ENCODE data around the gene RGS6. TPM values are rescaled to one million over a fixed set of nuclear protein-coding genes. Genes with fewer than 3 reads are reported as not detected.

RGS6 gene
- total RNA-seq, 1 donor from 2014 or later = 4.9 TPM

DNA sequence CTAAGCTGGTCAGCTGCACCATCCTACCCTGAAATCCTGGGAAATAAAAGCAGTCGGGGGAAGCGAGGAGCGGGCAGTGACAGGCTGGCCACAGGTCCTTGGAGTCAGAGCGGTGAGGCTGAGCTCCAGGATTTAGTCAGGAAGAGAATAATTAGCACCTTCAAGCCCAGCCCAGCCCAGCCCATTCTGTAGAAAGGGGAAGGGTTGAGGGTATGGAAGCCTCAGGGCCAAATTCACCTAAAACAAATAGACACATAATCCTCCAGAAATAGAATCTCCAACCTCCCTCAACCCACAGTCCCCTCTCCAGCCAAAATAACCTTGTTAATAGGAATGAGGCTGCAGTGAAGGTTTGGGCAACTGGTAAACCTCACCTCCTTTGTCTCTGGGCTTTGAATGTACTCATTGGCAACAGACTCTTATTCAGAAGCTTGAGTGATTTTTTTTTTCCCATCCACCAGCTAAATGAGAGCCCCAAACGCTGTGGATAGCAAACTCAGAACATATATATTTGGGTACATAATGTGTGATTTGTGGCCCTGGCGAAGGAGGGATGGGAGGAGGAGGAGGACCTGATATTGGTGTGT is 627.5 kb downstream of the RGS6 start:
- DNase-seq (ENCODE audit: low spot score in 2 of 2) (no peak), FAIRE-seq (no peak)

DNA sequence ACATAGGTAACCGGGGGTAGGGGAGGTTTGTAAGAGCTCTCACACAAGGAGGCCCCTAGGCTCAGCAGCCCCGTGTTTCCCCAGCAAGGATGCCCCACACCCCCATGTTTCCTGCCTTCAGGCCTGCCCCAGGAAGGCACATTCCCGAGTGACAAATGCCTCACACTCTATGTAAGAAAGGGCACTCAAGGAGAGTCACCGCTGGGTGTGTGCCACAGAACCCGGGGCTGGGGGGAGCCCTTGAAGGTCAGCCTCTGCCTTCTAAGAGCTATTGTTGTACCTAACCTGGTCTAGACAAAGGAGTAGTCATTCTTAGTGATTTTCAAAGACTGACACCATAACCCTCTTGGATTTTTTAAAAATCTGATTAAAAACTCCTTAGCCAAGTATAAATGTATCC is 628.1 kb downstream of the RGS6 start:
- FAIRE-seq = no peak
- DNase-seq (ENCODE audit: low spot score in 2 of 2) = no peak

DNA sequence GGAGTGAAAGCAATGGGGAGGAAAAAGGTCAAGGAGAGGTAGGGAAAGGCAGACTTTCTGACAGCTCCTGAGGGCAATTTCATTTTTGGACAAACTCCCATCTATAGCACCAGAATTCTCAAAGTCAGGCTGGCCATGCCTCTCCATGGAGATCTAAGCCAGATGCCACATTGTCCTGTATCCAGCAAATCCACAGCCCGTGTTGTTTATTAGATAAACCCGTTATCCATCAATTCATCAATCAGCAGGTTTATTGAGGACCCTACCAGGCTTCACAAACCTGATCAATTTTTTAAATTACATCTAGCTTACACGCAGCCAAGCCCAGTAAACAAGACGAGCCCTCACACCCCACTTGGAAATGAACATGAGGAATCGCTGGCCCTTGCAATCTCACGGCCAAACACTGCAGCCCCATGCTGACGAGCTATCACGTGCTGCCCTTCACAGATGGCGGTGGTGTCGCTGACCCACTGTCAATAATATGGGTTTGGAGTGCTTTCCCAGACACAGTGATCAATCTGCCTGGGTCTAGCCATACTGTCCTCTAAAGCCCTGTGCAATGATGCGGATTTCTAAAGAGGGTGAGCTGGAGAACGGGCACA is 628.8 kb downstream of the RGS6 start:
- FAIRE-seq (no peak), DNase-seq (ENCODE audit: low spot score in 2 of 2) (no peak)

DNA sequence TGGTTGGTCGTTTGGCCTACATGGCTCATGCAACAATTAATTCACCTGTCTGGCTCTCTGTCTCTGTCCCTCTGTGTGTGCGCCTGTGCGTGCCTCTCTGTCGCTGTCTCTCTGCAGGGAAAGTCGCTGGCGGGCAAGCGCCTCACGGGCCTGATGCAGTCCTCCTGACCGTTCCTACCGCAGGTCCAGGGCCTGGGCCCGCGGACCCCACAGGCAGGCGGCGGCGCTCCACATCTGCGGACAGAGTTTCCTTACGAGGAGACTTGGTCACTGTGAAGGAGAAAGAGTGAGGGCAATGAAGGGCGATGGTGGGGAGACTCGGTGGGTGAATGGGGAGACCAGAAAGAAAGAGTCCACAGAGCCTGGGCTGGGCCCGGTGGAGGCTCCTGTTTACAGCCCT is 630.1 kb downstream of the RGS6 start:
- DNase-seq (ENCODE audit: low spot score in 2 of 2) (no peak), FAIRE-seq (no peak)

DNA sequence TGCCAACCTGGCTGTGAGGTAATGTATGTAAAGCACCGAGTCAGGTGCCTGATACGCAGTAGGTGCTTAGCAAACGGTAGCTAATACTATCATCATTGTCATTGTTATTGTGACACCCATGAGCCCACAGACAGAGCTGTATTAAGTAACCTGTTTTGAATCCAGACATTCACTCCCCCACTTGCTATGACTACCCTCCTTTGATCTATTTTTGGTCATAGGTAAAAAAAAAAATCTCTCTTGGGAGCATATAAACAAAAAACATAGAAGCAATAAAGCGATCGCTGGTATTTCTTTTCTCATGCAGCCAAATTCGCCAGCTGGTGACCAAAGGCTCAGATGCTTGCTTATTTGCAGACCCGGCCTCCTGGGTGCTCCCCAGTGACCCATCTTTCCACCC is 631.4 kb downstream of the RGS6 start:
- FAIRE-seq = no peak
- DNase-seq (ENCODE audit: low spot score in 2 of 2) = no peak

DNA sequence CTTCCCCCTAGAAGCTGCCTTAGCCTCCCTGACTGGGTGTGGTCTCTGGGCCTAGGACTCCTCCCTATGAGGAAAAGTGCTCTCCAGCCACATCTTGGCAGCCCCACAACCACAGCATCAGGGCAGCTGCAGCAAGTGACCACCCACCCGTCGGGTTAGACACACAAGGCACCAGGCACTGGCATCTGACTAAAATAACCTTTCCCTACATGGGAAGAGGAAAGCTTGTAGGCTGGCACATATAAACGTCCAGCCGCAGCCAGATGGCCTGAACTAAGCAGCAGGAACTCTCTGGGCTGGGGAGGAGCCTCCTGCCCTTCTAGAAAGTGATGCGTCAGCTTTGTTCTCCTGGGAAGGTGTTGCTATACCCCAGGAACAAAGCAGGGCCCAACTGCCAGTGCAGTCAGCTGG is 632.9 kb downstream of the RGS6 start:
- FAIRE-seq = no peak
- no peak for DNase-seq (ENCODE audit: low spot score in 2 of 2)

DNA sequence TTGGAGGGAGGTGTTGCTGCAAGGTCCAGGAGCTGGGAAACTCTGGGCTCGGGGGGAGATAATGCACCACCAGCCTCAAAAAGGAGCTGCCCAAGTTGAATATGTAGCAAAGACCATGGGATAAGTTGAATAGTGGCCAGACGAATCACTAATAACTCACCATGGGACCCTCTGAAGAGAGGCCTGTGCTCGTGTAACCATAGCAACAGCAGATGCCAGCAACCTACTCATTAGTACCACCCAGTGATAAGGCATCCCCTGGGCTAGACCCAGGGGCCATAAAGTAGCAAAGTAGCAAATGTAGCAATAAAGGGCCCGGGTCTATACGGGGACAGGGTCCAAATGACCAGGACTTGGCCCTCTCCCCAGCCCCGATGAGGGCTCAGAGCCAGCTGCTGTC is 633.7 kb downstream of the RGS6 start:
- no peak for FAIRE-seq

DNA sequence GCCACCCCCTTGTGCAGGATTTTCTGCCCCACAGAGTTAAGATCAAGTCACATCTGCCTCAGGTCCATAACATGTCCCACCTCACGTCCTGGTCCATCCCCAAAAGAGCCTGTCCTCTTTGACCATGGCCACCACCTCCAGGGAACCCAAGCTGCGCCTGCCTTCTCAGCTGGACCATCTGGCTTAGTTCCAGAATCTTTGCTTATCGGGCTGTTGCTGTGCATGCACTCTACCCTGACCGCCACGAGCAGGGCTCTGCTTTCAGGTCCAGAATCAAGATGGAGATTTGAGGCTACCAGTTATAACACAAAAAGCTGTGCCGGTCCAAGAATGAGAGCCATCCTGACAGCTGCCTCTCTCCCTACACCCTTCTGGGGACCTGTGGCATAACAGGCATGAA is 635.0 kb downstream of the RGS6 start:
- DNase-seq (ENCODE audit: low spot score in 2 of 2) (no peak), FAIRE-seq (no peak)

More for the DNA sequence above, 633.7 kb downstream of the RGS6 start:
- no peak for DNase-seq (ENCODE audit: low spot score in 2 of 2)

DNA sequence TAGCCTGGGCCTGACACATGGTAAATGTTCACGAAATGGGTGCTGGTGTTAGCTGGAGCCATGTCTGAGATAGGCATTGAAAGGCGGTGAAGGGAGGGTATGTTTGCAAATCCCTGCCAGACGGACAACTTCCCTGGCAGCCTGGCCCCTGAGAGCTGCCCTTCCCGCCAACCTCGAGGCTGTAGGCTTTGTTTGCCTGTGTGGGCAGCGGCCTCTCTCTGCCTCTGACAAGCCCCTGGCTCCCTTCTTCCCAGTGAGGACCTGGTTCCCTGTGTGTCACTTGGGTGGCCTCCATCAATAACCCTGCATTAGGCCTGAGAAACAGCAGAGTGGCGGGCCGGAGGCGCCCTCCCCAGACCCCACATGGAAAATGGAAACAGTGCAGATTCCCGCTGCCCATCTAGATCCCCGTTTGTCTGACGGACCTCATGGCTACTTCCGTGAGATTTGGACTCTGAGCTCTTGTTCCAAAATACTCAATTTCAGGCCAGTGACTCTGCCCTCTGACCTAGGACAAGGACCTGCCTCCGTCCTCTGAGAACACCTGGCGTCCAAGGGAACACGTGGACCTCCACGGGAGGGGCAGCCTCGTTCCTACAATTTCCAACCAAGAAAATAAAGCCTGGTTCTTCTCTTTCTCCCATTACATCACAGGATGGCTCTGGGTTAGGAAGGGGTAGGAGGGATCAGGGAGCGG is 636.2 kb downstream of the RGS6 start:
- DNase-seq (ENCODE audit: low spot score in 2 of 2) = no peak
- no peak for FAIRE-seq

DNA sequence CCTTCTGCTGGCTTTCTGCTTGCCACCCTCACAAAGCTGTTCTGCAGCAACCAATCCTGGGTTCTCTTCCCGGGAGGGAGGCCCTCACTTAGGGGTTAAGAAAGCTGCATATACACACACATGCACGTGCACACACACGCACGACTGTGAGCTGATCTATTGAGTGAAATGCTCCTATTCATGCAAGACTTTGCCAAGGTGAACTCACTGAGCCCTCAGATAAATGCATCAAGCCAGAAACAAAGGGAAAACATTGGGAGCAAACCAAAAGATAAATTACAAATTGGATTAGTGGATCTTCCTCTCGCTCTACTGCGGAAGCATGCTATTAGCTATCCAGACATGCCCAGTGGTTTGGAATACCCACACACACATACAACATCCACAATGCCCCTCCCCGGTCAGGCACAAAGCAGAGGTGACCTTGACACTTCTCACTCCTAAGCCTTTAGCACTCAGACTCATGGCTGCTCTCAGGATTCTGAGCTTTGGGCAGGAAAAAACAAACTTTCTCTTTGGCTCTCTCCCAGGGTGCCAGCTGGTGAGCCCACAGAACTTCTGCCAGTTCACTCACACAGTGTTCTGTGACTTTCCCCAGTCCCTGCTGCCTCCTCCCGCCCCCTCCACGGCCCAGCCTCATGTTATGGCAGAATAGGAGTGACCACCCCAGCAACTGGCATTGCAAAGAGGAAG is 641.6 kb downstream of the RGS6 start:
- FAIRE-seq (no peak), DNase-seq (ENCODE audit: low spot score in 2 of 2) (no peak)

DNA sequence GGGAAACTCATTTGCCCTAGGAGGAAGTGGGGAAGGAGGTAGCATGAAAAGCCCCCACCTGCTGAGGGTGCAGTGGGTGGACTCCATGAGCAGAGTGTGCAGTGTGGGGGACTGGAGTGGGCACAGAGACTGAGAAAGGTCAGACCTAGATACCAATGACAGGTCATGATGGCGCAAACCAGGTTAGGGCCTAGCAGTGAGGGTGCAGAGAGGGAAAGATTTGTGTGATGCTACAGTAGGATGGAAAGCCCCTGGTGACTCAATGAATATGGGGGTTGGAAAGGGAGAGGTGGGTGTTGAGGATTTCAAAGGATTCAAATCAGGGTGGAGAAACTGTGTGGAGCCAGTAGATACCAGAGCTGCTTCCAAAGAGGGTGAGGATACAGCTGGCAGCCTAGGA is 642.5 kb downstream of the RGS6 start:
- DNase-seq (ENCODE audit: low spot score in 2 of 2) (no peak), FAIRE-seq (no peak)

DNA sequence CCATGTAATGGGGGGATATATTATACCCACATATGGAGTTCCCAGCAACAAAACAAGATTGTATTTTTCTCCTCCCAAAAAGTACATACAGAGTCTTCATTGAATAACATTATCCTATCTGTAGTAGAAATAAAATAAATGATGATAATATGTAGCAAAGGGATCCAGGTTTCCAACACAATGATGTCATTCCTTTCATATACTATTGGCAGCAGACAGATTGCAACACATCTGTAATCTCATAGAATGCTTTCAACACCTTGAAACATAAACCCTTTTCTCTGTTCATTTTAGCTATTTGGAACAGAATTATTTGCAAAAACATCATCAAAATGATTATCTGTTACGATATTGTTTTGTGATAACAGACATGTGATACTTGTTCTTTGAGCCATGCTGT is 644.0 kb downstream of the RGS6 start:
- DNase-seq (ENCODE audit: low spot score in 2 of 2) (no peak), FAIRE-seq (no peak)

DNA sequence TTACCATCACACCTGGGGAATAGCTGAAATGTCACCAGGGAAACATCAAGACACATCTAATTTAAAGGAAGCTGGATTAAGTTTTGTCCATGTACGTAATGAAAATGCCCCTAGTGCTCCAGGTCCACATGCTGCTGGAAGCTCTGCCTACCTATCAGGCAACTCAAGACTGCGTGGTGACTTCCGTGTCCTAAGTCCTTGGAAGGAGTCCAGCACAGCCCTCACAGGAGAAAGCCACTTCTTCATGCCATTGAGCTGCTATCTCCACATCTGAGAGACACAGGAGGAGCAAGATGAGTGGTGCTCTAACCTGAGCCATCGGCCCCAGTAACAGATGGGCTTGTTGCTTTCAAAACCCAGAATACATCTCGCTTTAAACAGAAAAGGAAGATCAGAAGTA is 645.3 kb downstream of the RGS6 start:
- FAIRE-seq (no peak), DNase-seq (ENCODE audit: low spot score in 2 of 2) (no peak)

DNA sequence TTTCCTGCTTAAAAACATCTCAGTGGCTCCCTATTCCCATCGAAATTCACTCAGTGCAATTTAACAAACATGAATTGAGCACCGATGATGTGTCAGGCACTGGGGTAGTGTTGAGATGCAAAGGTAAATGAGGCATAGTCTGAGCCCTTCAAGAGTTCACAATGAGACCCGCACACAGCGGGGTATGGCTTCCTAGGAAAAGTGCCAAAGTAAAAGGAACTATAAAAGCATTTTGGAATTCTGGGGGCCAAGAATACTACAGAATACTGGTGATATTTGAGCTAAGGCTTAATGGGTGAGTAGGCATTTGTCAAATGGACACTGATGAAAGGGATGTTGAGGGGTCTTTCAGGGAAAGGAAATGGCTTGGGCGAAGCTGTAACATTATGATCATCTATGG is 646.3 kb downstream of the RGS6 start:
- FAIRE-seq (no peak), DNase-seq (ENCODE audit: low spot score in 2 of 2) (no peak)

DNA sequence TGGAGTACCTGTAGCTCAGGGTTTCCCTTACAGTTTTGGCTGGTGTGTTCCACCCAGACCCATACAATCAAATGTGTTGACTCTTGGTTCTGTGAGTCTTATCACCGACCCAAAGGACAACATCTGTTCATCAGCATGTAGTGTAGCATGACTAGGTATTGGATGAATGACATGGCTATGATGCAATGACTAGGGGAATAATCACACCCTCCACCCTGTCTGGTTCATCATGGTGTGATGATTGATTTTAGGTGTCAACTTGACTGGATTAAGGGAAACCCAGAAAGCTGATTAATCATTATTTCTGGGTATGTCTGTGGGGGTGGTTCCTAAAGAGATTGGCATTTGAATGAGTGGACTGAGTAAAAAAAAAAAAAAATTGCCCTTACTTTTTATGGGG is 650.4 kb downstream of the RGS6 start:
- DNase-seq (ENCODE audit: low spot score in 2 of 2) = no peak
- no peak for FAIRE-seq

DNA sequence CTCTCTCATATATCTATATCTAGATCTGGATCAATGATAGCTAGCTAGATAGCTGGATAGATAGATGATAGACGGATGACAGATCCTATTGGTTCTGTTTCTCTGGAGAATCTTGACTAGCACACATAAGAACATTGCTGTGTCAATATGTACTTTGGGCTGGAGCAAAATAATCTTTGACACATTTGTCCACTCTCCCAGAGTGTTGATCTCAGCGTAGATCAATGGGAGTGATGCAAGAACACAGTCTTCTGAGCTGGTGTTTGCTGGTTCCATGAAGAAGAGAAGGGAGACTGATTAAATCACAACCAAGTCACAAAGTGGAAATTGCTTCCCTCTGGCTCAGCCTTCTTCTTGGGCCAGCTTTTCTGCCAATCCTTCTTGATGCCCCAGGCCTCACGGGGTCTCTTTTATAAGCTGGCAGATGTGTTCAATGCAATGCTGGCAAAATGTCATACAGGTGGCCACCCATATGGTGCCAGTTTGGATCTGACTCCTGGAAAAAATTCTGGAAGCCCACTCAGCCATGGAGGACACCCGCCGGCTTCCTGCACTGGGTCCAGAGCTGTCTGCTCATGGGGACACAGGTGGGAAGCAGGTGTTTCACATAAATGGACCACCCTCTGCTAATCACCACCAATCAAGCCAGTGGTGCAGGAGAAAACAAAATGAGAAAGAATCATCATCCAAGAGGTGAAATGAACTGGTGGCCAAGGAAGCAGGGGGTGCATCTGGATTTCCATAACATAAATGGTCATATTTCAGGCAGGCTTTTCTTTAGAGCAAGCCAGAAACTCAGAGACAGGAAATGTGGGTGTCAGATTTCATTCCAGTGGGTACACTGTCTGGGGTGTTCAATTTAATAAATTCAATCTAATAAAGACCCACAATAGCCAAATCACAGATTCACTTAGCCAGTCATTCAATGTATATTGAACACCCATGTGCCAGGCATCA is 651.4 kb downstream of the RGS6 start:
- DNase-seq (ENCODE audit: low spot score in 2 of 2) (no peak), FAIRE-seq (no peak)

DNA sequence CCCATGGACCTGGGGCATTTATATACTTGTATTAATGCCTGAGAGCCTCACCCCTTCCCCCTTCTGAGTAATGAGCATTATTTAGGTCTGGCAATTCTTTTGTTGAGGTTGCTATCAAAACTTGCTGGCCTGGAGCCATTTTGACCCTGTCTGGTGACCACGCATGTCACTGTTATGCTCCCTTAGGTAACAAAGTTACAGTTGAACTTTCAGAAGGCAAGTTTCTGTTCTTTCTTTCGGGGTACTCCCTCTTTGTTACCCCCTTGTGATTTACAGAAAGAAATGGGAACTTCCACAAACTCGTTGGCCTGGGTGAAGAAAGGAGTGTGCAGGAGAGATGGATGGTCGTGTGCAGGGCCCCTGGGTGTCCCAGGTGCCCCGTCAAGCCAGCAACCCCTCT is 656.3 kb downstream of the RGS6 start:
- FAIRE-seq (no peak), DNase-seq (ENCODE audit: low spot score in 2 of 2) (no peak)

DNA sequence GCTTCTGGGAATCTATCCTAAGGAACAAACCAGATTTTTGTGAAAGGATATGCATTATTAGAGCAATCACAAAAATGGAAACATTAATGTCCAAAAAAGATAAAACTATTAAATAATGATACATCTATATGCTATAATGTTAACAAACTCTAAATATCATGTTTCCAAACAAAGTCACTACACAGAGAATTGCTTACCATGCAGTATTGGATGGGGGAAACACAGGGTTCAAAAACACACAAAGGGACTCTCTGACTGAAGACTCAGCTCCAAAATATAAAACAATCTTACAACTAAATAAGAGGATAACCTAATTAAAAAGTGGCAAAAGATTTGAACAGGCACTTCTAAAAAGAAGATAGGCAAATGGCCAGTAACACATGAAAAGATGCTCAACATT is 657.4 kb downstream of the RGS6 start:
- FAIRE-seq (no peak), DNase-seq (ENCODE audit: low spot score in 2 of 2) (no peak)

DNA sequence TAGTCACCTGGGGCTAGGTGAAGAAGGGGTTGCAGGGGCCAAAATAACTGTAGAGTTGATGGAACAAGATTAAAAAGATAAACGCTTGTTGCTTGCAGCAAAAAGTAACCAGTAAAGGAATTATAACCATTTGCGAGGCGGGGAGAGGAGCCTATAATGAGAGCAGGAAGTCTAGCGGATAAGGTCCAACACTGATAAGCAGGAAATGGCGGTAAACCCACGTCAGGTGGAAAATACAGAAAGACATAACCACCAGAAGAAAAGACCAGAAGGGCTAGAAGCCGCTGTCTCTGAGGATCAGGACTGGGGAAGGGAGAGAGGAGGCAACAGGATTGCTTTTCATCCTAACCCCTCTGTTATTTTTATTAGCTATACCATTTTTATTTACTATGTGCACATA is 658.3 kb downstream of the RGS6 start:
- DNase-seq (ENCODE audit: low spot score in 2 of 2) = no peak

DNA sequence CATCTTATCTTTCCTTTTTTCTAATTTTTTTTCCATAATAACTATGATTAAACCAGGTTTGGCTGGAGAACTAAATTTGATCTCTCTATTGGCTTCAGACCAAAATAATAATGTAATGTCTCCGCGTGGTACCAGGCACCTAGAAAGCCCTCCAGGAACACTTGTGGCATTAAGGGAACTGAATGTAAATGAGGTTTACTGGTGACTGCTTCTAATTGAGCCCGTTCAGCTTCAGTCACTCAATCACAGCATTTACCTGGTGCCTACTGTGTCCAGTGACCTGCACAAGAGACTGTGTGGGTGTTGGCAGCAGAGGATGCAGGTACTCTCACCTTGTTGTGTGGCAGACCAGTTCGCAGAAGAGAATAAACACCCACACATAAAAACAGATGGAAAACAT is 659.2 kb downstream of the RGS6 start:
- DNase-seq (ENCODE audit: low spot score in 2 of 2) (no peak), FAIRE-seq (no peak)

More for the DNA sequence above, 658.3 kb downstream of the RGS6 start:
- no peak for FAIRE-seq
